OCI-LY1 (cell line): ENCODE data around the gene HPCAL4.

Experiments
- EZH2 ChIP-seq: fragments of 200-600 bp; sonication (generic), shearing (Covaris generic); IDR thresholded peaks from 2 replicates; pipeline ENCODE4 v1.8.0; 2017; ENCODE audit warnings: borderline replicate concordance, mixed run types, mild to moderate bottlenecking, antibody characterized with exemption, low read length, moderate library complexity, mixed read lengths
- TF ChIP-seq, protein P1 (sequence below): fragments of 200-600 bp; sonication (generic), shearing (Covaris generic); IDR thresholded peaks from 2 replicates; pipeline ENCODE4 v1.5.1; 2017; ENCODE audit warnings: mild to moderate bottlenecking, antibody characterized with exemption, low read length, moderate library complexity, mixed read lengths

DNA sequence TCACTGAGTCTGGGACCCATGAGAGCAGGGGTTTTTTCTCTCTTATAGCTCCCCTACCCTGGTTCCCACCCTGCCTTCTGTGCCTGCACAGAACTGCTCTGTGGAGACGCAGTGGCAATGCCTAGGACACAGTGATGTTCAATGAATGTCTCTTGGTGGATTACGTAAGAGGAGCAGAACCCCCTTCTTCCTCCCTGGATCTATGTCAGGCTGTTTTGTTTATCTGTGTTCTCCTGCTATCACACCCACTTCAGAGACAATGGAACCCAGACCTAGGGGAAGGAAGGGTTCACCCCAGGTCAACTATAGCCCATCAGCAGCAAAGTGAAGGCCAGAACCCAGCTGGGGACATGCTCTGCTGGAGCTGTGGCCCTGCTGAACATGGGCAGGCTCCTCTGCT is 2.0 kb downstream of the HPCAL4 start:
- TF ChIP-seq, protein P1, sequence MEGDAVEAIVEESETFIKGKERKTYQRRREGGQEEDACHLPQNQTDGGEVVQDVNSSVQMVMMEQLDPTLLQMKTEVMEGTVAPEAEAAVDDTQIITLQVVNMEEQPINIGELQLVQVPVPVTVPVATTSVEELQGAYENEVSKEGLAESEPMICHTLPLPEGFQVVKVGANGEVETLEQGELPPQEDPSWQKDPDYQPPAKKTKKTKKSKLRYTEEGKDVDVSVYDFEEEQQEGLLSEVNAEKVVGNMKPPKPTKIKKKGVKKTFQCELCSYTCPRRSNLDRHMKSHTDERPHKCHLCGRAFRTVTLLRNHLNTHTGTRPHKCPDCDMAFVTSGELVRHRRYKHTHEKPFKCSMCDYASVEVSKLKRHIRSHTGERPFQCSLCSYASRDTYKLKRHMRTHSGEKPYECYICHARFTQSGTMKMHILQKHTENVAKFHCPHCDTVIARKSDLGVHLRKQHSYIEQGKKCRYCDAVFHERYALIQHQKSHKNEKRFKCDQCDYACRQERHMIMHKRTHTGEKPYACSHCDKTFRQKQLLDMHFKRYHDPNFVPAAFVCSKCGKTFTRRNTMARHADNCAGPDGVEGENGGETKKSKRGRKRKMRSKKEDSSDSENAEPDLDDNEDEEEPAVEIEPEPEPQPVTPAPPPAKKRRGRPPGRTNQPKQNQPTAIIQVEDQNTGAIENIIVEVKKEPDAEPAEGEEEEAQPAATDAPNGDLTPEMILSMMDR = no peak
- TF ChIP-seq EZH2 = no peak
